ENCODE results near the gene PPIL6.

PPIL6 gene

DNA sequence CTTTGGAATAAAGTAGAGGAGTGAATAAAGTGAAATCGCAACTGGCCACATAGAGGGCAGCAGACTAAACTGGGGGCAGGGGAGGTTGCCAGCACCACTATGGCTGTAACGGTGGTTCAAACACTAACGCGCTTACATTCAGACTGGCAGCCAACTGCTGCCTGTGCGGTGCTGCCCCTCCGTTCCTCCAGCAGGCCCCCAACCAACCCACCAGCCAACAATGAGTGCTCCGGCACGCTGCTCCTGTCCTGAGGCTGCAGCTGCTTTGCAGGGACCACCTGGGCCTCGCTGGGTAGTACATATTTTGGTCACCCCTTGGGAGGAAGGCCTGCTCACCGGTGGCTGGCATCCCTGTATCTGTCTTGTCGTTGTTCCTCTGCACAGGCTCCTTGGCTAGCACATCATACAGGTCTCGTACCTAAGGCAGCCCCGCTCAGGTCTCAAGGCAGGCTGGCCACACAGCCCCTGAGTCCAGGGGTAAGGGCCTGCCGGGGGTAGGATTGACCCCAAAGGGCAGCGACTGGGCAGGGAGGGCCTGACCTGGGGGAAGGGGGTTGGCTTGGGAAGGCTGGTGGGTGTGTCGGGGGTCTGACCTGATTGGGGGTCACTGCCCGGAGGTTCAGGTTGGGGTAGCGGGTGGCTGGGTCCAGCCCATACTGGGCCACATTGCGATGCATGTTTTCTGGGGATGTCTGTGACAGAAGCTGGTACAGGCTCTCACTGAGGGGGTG is 8.8 kb upstream of the PPIL6 start:
- TF ChIP-seq ZNF274 (IDR thresholded peaks at IDR 0.05; ENCODE audit: low read depth, low read length): no peak
- H3K4me3 ChIP-seq (ENCODE audit: low read length): no peak overlapping the region

DNA sequence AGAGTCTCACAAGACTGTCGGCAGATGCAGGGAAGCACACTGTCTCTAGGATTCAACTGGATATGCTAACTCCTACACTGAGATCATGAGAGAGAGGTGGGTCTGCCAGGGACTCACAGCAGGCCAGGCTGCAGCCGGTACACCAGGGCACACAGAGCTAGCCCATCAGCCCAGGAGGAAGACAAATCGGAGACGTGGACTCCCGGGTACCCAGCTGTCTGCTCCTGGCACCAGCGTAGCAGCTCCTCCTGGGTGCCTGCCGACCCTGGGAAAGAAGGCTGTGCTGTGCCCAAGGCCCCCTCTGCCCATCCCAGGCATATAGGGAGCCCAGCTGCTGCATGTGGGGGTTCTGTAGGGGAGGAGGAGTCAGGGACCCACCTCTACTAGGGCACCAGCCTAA is 8.2 kb upstream of the PPIL6 start:
- no peak for TF ChIP-seq ZNF274 (IDR thresholded peaks at IDR 0.05; ENCODE audit: low read depth, low read length)
- H3K4me3 ChIP-seq (ENCODE audit: low read length): no peak overlapping the region

DNA sequence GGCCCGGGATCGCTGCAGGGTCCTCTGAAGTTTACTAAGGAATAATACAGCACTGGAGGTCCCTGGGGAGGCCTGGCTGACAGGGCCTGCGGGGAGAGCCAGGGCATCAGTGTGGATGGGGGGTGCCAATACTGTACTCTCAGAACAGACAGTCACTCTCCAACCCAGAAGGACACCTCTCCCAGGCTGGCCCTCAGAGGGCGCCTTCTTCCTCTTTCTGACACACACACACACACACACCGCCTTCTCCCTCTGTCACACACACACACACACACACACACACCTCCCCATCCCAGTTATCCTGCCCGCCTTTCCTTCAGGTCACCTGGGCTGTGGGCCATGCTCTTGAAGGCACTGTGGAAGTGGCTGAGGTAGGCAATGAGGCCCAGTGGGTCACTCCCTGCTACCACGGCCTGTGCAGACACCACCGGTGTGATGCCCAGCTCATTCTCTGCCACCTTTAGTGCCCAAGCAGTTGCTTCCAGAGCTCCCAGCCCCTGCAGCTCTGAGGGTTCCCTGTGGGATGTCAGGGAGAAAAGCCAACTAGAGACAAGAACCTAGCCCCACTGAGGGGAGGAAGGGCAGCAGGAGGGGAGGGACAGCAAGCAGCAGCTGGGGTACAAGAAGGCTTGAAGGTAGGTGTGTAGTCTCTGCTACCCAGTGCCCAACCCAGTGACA is 7.6 kb upstream of the PPIL6 start:
- H3K4me3 ChIP-seq (ENCODE audit: low read length): no peak overlapping the region
- no peak for TF ChIP-seq ZNF274 (IDR thresholded peaks at IDR 0.05; ENCODE audit: low read depth, low read length)

DNA sequence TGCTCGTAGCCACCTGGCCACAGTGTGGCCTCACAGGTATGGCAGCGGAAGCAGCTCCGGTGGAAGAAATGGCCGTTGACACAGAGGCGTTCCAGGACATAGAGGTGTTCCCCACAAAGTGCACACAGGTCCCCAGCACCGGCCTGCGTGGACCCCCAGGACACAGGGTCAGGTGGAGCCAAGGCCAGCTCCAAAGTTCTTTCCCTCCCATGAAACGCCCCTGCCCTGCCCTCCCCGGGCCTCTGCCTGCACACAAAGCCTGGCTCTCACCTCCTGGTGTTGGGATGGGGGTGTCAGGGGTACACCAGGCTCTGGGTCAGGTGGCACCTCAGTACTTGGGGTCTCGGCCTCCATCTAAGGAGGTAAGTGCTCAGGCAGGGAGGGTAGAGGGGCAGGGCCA is 6.7 kb upstream of the PPIL6 start:
- no peak overlapping the region for H3K4me3 ChIP-seq (ENCODE audit: low read length)
- no peak for TF ChIP-seq ZNF274 (IDR thresholded peaks at IDR 0.05; ENCODE audit: low read depth, low read length)

DNA sequence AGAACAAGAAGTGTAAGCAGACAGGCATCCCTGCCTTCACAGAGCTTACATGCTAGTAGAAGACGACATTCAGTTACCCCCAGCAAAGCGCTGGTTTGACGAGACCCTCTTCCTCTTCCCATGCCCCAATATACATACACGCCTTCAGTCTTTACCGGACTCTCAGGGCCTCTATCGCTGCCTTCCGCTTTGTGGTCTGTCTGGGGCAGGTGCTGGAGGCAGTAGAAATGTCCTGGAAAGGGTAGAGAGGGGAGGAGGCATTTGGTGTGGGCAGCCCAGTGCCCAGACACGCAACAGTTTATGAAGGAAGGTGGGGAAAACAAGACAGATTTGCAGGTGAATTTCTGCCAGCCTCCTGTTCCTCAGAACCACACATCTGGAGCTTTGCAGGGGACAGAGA is 6.1 kb upstream of the PPIL6 start:
- no peak overlapping the region for H3K4me3 ChIP-seq (ENCODE audit: low read length)
- TF ChIP-seq ZNF274 (IDR thresholded peaks at IDR 0.05; ENCODE audit: low read depth, low read length): no peak

DNA sequence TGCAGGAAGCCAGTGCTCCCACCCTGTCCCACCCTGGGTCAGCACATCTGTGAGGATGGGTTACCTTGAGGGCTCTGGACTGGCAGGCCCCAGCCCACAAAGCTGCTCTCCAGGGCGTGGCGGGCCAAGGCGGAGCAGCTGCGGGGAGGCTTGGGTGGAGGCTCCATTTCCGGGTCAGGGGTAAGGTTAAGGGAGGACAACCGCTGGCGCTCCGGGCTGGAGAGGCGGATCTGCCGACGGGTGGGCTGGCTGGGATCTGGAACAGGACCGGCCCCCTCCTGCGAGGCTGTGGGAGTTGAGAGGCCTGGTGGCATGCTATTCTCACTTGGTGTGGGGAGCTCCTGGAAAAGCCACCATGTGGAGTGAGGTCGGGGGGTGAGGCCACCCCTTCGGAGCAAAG is 5.6 kb upstream of the PPIL6 start:
- H3K4me3 ChIP-seq (ENCODE audit: low read length): no peak overlapping the region
- no peak for TF ChIP-seq ZNF274 (IDR thresholded peaks at IDR 0.05; ENCODE audit: low read depth, low read length)

DNA sequence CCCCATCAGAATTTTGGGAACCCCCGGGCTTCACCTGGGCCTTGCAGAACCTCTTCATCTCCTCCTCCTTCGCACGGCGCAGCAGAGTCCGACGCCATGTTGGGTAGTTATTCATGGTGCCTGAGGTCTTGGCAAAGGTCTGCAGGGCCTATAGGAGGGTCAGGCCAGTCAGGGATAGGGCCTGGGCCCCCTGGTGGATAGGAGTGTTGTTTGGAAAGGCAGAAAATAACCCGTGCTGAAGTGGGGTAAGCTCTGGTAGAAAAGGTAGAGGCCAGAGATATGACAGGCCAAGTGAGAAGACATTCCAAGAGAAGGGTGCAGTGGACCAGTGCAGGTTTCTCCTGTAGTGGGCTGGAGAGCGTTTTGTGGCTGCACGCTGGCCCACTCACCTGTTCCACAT is 5.0 kb upstream of the PPIL6 start:
- no peak overlapping the region for H3K4me3 ChIP-seq (ENCODE audit: low read length)
- no peak for TF ChIP-seq ZNF274 (IDR thresholded peaks at IDR 0.05; ENCODE audit: low read depth, low read length)

DNA sequence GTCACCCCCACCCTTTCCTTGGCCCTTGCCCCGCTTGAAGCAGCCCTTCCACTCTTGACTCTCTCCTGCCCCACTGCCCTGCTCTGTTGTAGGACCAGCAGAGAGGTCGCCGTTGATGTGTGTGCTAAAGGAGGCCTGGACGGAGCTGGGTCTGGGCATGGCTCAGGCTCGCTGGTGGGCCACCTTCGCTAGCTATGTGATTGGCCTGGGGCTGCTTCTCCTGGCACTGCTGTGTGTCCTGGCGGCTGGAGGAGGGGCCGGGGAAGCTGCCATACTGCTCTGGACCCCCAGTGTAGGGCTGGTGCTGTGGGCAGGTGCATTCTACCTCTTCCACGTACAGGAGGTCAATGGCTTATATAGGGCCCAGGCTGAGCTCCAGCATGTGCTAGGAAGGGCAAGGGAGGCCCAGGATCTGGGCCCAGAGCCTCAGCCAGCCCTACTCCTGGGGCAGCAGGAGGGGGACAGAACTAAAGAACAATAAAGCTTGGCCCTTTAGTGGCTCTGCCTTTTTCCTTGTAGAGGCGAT is 3.1 kb upstream of the PPIL6 start:
- no peak for TF ChIP-seq ZNF274 (IDR thresholded peaks at IDR 0.05; ENCODE audit: low read depth, low read length)
- no peak overlapping the region for H3K4me3 ChIP-seq (ENCODE audit: low read length)

DNA sequence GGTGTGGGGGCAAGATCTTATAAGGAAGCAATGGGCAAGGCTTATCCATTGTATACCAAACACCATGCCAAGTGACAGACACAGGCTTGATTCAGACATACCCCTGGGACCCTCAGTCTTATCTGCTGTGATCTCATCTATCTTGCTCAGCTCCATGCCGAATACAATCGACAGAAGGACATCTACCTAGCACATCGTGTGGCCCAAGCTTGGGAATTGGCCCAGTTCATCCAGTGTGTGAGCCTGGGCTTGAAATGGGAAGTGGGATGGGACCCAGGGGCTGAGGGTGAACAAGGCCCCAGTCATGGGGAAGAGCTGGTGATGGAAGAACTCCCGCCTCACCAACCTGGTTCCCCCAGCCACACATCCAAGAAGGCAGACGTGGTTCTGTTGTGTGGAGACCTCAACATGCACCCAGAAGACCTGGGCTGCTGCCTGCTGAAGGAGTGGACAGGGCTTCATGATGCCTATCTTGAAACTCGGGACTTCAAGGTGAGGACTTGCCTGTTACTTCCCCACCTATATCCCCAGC is 2.0 kb upstream of the PPIL6 start:
- TF ChIP-seq ZNF274 (IDR thresholded peaks at IDR 0.05; ENCODE audit: low read depth, low read length): no peak
- no peak overlapping the region for H3K4me3 ChIP-seq (ENCODE audit: low read length)

DNA sequence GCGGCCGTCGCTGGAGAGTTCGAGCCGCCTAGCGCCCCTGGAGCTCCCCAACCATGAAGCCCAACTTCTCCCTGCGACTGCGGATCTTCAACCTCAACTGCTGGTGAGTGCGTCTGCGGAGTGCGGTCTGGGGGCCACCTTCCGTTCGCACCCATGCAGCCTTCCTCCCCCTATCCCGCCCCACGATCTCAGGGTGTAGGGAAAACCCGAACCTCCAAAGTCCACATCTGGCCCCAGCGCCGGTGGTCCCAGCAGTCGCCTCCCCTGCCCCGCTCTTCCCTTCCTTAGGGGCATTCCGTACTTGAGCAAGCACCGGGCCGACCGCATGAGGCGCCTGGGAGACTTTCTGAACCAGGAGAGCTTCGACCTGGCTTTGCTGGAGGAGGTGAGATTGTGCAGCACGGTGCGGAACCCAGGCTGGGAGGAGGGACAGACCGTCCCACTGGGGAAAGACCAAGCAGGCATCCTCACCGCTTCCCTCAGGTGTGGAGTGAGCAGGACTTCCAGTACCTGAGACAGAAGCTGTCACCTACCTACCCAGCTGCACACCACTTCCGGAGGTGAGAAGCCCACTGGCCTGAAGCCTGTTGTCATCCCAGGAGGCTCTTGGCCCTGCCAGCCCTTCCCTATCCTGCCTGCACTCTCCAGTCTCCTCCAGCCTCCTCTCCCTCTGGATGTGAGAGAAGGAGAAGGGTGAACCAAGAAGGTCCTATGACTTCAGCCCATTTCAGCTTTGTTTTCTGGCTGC is 815 bp upstream of the PPIL6 start:
- no peak for TF ChIP-seq ZNF274 (IDR thresholded peaks at IDR 0.05; ENCODE audit: low read depth, low read length)
- peak overlapping the region; percentile 73 for H3K4me3 ChIP-seq (ENCODE audit: low read length)

DNA sequence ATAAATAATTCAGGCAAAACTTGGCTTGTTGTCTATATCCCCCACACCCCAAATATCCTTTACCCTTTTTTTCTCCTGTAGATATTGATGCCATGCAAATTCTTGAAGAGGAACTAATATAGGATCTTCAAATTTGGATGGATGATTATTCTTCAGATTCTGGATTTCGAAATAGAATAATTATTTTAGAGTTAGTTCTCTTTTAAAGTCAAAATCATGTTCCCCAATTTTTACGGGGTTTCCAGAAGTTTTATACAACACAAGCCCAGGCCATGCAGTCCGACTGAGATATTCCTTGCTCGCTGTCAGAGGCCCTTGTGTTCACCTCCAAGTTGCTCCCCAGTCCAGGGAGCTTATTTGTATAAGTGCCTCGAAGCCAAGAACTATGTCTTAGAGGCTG is 4.4 kb downstream of the PPIL6 start:
- H3K4me3 ChIP-seq (ENCODE audit: low read length): no peak overlapping the region
- TF ChIP-seq ZNF274 (IDR thresholded peaks at IDR 0.05; ENCODE audit: low read depth, low read length): no peak

DNA sequence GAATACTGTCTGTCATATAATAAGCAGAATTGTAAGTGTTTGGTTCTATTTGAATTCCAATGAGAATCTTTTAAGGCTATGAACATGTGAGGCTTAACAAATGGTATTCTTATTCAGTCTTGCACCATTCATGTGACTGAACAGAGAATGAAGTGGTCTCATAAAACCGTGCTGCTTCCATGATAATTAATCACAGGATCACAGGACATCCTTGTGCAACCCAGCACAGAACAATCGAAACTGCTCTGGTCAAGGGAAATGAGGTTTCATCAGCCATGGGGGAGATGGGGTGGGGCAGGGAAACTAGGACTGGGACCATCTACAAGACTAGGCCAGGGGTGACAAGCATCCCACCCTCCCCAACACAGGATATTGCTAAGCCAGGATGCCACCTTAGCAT is 6.0 kb downstream of the PPIL6 start:
- H3K4me3 ChIP-seq (ENCODE audit: low read length): no peak overlapping the region
- TF ChIP-seq ZNF274 (IDR thresholded peaks at IDR 0.05; ENCODE audit: low read depth, low read length): no peak

DNA sequence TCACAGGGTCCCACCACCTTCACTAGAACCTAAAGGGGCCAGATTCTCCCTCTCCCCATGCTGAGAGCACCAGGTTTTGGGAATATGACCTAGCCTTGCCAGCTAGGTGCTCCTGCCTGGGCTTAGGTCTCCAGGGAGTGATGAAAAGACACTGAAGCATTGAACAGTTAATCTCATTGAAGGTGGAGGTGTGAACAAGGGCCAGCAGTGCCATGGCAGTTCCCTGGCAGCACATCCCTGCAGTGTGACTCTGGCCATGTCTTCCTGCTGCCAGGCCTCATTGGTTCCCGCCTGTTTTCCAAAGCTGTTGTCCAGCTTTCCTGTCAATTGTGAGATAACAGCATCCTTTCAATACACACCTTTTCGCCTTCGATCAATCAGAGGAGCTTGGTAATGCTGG is 10.9 kb downstream of the PPIL6 start:
- H3K4me3 ChIP-seq (ENCODE audit: low read length): no peak overlapping the region

DNA sequence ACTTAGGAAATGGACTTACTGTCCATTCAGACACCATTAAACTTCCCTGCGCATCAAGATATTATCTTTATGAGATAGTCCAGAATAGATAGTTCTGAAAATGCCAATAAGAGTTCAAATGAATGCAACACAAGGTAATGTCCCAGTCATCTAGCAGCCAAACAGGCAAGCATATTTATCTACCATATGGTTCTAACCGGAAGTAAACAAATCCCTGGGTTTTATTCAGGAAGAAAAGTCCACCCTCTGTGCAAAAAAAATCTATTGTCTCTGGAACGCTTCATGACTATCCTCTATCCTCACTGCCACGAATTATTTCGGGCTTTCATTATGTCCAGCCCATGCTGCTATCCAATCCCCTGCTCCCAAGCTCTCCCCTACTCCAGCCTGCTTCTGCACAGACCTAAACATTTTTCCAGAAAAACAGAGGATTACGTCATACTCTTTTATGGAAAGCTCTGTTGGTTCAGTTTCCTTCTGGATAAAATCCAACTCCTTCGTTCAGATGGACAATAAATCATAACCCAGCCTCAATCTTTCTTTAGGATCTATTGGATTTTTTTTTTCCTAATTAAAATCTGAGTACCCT is 11.4 kb downstream of the PPIL6 start:
- no peak overlapping the region for H3K4me3 ChIP-seq (ENCODE audit: low read length)
- no peak for TF ChIP-seq ZNF274 (IDR thresholded peaks at IDR 0.05; ENCODE audit: low read depth, low read length)

More for the DNA sequence above, 10.9 kb downstream of the PPIL6 start:
- no peak for TF ChIP-seq ZNF274 (IDR thresholded peaks at IDR 0.05; ENCODE audit: low read depth, low read length)
